Type B pancreatic cell (in vitro differentiated cells): ENCODE results near the gene DSP. TPM values are rescaled to one million over a fixed set of nuclear protein-coding genes. Genes with fewer than 3 reads are reported as not detected.

Experiments
- DNase-seq: peaks from one replicate; pipeline ENCODE4 v3.0.0; 2021; ENCODE audit warnings: mixed read lengths; ENCODE audit not compliant: unreplicated experiment; ENCODE audit errors: extremely low spot score
- H3K27ac Mint-ChIP-seq: 2 replicates; pipeline ENCODE4 v1.8.0; 2021; ENCODE audit warnings: mild to moderate bottlenecking, mixed read lengths
- H3K27me3 Mint-ChIP-seq: 2 replicates; pipeline ENCODE4 v1.8.0; 2021; ENCODE audit warnings: mixed read lengths
- H3K36me3 Mint-ChIP-seq: 2 replicates; pipeline ENCODE4 v1.8.0; 2021; ENCODE audit warnings: mixed read lengths
- H3K4me1 Mint-ChIP-seq: one replicate; pipeline ENCODE4 v1.8.0; 2021; ENCODE audit warnings: mixed read lengths; ENCODE audit not compliant: unreplicated experiment
- H3K4me3 Mint-ChIP-seq: 2 replicates; pipeline ENCODE4 v1.8.0; 2021; ENCODE audit warnings: mild to moderate bottlenecking, mixed read lengths
- H3K9me3 Mint-ChIP-seq: 2 replicates; pipeline ENCODE4 v1.8.0; 2021; ENCODE audit warnings: mixed read lengths
- CTCF ChIP-seq: fragments of 200-600 bp; sonication (generic); conservative IDR thresholded peaks from 2 replicates; pipeline ENCODE4 v1.5.0; 2021; ENCODE audit warnings: antibody characterized with exemption, mild to moderate bottlenecking
- total RNA-seq: library from RNA; stranded (reverse); gene quantifications from 2 replicates; pipeline ENCODE4 v1.2.1, GENCODE V29; 2021; ENCODE audit warnings: low replicate concordance

Gene DSP
- total RNA-seq, 1 donor from 2014 or later, result 210 TPM

- no peaks in the 10 kb centered on the region for H3K9me3 Mint-ChIP-seq
- TF ChIP-seq CTCF, result no peak
- no peak overlapping the region for H3K27ac Mint-ChIP-seq
- no peak for DNase-seq
- H3K4me3 Mint-ChIP-seq, result no peak overlapping the region
- no peaks in the 10 kb centered on the region for H3K4me1 Mint-ChIP-seq
- H3K36me3 Mint-ChIP-seq, result no peaks in the 10 kb centered on the region
- H3K27me3 Mint-ChIP-seq, result peaks cover 13% of the 10 kb centered on the region
Observed at GRCh38 chr6:7624796-7625710, 83.6 kb downstream of the DSP start.

GRCh38 chr6:7628479-7628878 lies 87.0 kb downstream of the DSP start:
- no peak for TF ChIP-seq CTCF
- Mint-ChIP-seq H3K27me3 (peaks cover 19% of the 10 kb centered on the region), H3K9me3 (no peaks in the 10 kb centered on the region), H3K4me1 (no peaks in the 10 kb centered on the region), H3K4me3 (no peak overlapping the region), H3K36me3 (no peaks in the 10 kb centered on the region), H3K27ac (no peak overlapping the region)
- no peak for DNase-seq

GRCh38 chr6:7628909-7629308 lies 87.4 kb downstream of the DSP start:
- Mint-ChIP-seq H3K27me3 (peaks cover 19% of the 10 kb centered on the region), H3K4me3 (no peak overlapping the region), H3K27ac (no peak overlapping the region), H3K4me1 (no peaks in the 10 kb centered on the region), H3K9me3 (no peaks in the 10 kb centered on the region), H3K36me3 (no peaks in the 10 kb centered on the region)
- DNase-seq, result no peak
- no peak for TF ChIP-seq CTCF

GRCh38 chr6:7629321-7629720 lies 87.8 kb downstream of the DSP start:
- Mint-ChIP-seq H3K27ac (no peak overlapping the region), H3K9me3 (no peaks in the 10 kb centered on the region), H3K27me3 (peaks cover 19% of the 10 kb centered on the region), H3K36me3 (no peaks in the 10 kb centered on the region), H3K4me3 (no peak overlapping the region), H3K4me1 (no peaks in the 10 kb centered on the region)
- no peak for DNase-seq
- no peak for TF ChIP-seq CTCF

GRCh38 chr6:7630792-7631191 lies 89.3 kb downstream of the DSP start:
- Mint-ChIP-seq H3K27ac (no peak overlapping the region), H3K27me3 (peaks cover 19% of the 10 kb centered on the region)
- no peak for DNase-seq

More at GRCh38 chr6:7630792-7631191, 89.3 kb downstream of the DSP start:
- no peak for TF ChIP-seq CTCF
- Mint-ChIP-seq H3K4me1 (no peaks in the 10 kb centered on the region), H3K4me3 (no peak overlapping the region), H3K9me3 (no peaks in the 10 kb centered on the region), H3K36me3 (no peaks in the 10 kb centered on the region)
